BLaER1 treated with 17β-estradiol and CSF1 and Interleukin-3, amounts not matched to agents 10 nM and 100 nM (cell line): ENCODE results near the gene ATF1.
"Not testable (repeated sequence)": the region's sequence is repeated elsewhere in the genome, so short reads cannot be mapped to it uniquely, and the experiment has no call there.

ENCODE experiments used
- H3K27ac ChIP-seq, 11 experiments: shearing (Covaris generic); formaldehyde crosslinking; 2 replicates each; pipeline ENCODE4 v1.8.1; 2022
- H3K27me3 ChIP-seq, 11 experiments: shearing (Covaris generic); formaldehyde crosslinking; 2 replicates each; pipeline ENCODE4 v1.8.1; 2022
- H3K36me3 ChIP-seq, 11 experiments: shearing (Covaris generic); formaldehyde crosslinking; 2 replicates each; pipeline ENCODE4 v1.8.1; 2022
- H3K4me1 ChIP-seq, 10 experiments: shearing (Covaris generic); formaldehyde crosslinking; 2 replicates each; pipeline ENCODE4 v1.8.1; 2022
- H3K4me2 ChIP-seq, 11 experiments: shearing (Covaris generic); formaldehyde crosslinking; 2 replicates each; pipeline ENCODE4 v1.8.1; 2022
- H3K4me3 ChIP-seq, 10 experiments: shearing (Covaris generic); formaldehyde crosslinking; 2 replicates each; pipeline ENCODE4 v1.8.1; 2022
- H3K9ac ChIP-seq, 11 experiments: shearing (Covaris generic); formaldehyde crosslinking; 2 replicates each; pipeline ENCODE4 v1.8.1; 2022
- H3K9me3 ChIP-seq, 11 experiments: shearing (Covaris generic); formaldehyde crosslinking; replicated peaks in 1 of 11; 2 replicates each; pipeline ENCODE4 v1.8.1; 2022
- H4K20me1 ChIP-seq, 11 experiments: shearing (Covaris generic); formaldehyde crosslinking; 2 replicates each; pipeline ENCODE4 v1.8.1; 2022
- Cebpa-rat ChIP-seq, 11 experiments: shearing (Covaris generic); IDR thresholded peaks; 2 replicates each; pipeline ENCODE4 v1.8.1; 2022

Gene ATF1

GRCh38 chr12:50768391-50768790 is 4.5 kb downstream of the ATF1 start:
- no peak overlapping the region for H3K9ac ChIP-seq
- peaks cover 33 to 66% (median 54%) of the 10 kb centered on the region in 11 experiments for H3K36me3 ChIP-seq
- H3K27ac ChIP-seq: no peak overlapping the region
- no peak for TF ChIP-seq Cebpa-rat (IDR thresholded peaks at IDR 0.05)
- peaks cover 8 to 78% (median 38%) of the 10 kb centered on the region in 11 experiments; a peak in 16 of 22 replicates for H4K20me1 ChIP-seq
- H3K4me1 ChIP-seq: peaks cover 10 to 19% (median 14%) of the 10 kb centered on the region in 10 experiments
- no peak overlapping the region for H3K4me3 ChIP-seq
- no peak overlapping the region for H3K4me2 ChIP-seq
- peaks cover 4 to 61% (median 51%) of the 10 kb centered on the region in 11 experiments; a peak in 19 of 22 replicates for H3K9me3 ChIP-seq
- no peaks in the 10 kb centered on the region for H3K27me3 ChIP-seq

- not testable (repeated sequence) for H3K4me2 ChIP-seq, H3K27me3 ChIP-seq, H3K27ac ChIP-seq, H3K4me3 ChIP-seq, H3K9ac ChIP-seq
- peaks cover 8 to 82% (median 39%) of the 10 kb centered on the region in 11 experiments; a peak in 16 of 22 replicates for H4K20me1 ChIP-seq
- peaks cover 4 to 65% (median 51%) of the 10 kb centered on the region in 11 experiments; a peak in 19 of 22 replicates for H3K9me3 ChIP-seq
- peaks cover 10 to 23% (median 16%) of the 10 kb centered on the region in 10 experiments for H3K4me1 ChIP-seq
- H3K36me3 ChIP-seq: peaks cover 33 to 70% (median 57%) of the 10 kb centered on the region in 11 experiments
These were observed 4.9 kb downstream of the ATF1 start for GRCh38 chr12:50768813-50769212.

GRCh38 chr12:50771409-50771808 is 7.5 kb downstream of the ATF1 start:
- peaks cover 4 to 69% (median 51%) of the 10 kb centered on the region in 11 experiments; a peak in 19 of 22 replicates for H3K9me3 ChIP-seq
- TF ChIP-seq Cebpa-rat (IDR thresholded peaks at IDR 0.05): no peak
- no peak overlapping the region for H3K27ac ChIP-seq
- H3K9ac ChIP-seq: no peak overlapping the region
- no peak overlapping the region for H3K4me3 ChIP-seq
- H3K4me2 ChIP-seq: no peak overlapping the region
- H4K20me1 ChIP-seq: peaks cover 1 to 87% (median 44%) of the 10 kb centered on the region in 11 experiments; a peak in 16 of 22 replicates
- peaks cover 33 to 76% (median 58%) of the 10 kb centered on the region in 11 experiments for H3K36me3 ChIP-seq
- peaks cover 0 to 23% (median 5%) of the 10 kb centered on the region in 10 experiments; a peak in 14 of 20 replicates for H3K4me1 ChIP-seq
- H3K27me3 ChIP-seq: no peaks in the 10 kb centered on the region

DNA sequence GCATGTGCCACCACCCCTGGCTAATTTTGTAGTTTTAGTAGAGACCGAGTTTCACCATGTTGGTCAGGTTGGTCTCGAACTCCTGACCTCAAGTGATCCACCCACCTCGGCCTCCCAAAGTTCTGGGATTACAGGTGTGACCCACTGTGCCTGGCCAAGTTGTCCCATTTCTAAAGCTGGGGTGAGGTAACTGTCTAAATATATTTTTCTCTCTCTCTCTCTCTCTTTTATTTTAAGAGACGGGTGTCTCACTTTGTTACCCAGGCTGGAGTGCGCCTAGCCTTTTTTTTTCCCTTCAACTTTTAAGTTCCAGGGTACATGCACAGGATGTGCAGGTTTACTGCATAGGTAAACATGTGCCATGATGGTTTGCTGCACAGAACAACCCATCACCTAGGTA is 8.6 kb downstream of the ATF1 start:
- Histone ChIP-seq H3K27me3 (no peaks in the 10 kb centered on the region), H3K27ac (no peak overlapping the region), H3K9ac (no peak overlapping the region), H3K36me3 (peaks cover 33 to 68% (median 56%) of the 10 kb centered on the region in 11 experiments), H4K20me1 (peaks cover 3 to 87% (median 43%) of the 10 kb centered on the region in 11 experiments; a peak in 17 of 22 replicates), H3K4me1 (peaks cover 0 to 19% (median 0%) of the 10 kb centered on the region in 10 experiments; a peak in 7 of 20 replicates), H3K9me3 (peaks cover 4 to 66% (median 51%) of the 10 kb centered on the region in 11 experiments; a peak in 19 of 22 replicates), H3K4me2 (no peak overlapping the region), H3K4me3 (no peak overlapping the region)
- no peak for TF ChIP-seq Cebpa-rat (IDR thresholded peaks at IDR 0.05)

GRCh38 chr12:50772877-50773276 is 9.0 kb downstream of the ATF1 start:
- Histone ChIP-seq H3K4me1 (peaks cover 0 to 19% (median 0%) of the 10 kb centered on the region in 10 experiments; a peak in 7 of 20 replicates), H3K27me3 (no peaks in the 10 kb centered on the region), H3K4me3 (no peak overlapping the region), H3K4me2 (no peak overlapping the region), H3K27ac (no peak overlapping the region), H4K20me1 (peaks cover 7 to 87% (median 47%) of the 10 kb centered on the region in 11 experiments; a peak in 18 of 22 replicates), H3K9me3 (peaks cover 4 to 61% (median 50%) of the 10 kb centered on the region in 11 experiments; a peak in 19 of 22 replicates), H3K36me3 (peaks cover 33 to 64% (median 57%) of the 10 kb centered on the region in 11 experiments), H3K9ac (no peak overlapping the region)
- no peak for TF ChIP-seq Cebpa-rat (IDR thresholded peaks at IDR 0.05)

DNA sequence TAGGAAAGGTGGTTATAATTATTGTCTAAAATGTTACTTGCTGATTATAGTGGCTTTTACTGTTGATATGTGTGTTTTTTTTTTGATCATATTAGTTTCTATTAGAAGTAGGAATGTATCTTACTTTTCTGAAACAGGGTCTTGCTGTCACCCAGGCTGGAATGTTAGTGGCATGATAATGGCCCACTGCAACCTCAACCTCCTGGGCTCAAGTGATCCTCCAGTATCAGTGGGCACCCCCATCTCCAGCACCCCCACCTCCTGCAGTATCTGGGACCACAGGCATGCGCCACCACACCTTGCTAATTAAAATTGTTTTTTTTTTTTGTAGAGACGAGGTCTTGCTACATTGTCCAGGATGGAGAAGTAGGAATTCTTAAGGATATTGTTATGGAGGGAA is 11.3 kb downstream of the ATF1 start:
- Histone ChIP-seq H3K9me3 (peaks cover 4 to 39% (median 29%) of the 10 kb centered on the region in 11 experiments; a peak in 19 of 22 replicates), H3K4me3 (no peak overlapping the region), H3K27ac (no peak overlapping the region), H3K4me2 (no peak overlapping the region), H3K36me3 (peaks cover 31 to 50% (median 41%) of the 10 kb centered on the region in 11 experiments), H3K9ac (no peak overlapping the region), H3K27me3 (no peaks in the 10 kb centered on the region), H3K4me1 (peaks cover 0 to 19% (median 0%) of the 10 kb centered on the region in 10 experiments; a peak in 7 of 20 replicates), H4K20me1 (peaks cover 14 to 96% (median 48%) of the 10 kb centered on the region in 11 experiments; a peak in 18 of 22 replicates)
- TF ChIP-seq Cebpa-rat (IDR thresholded peaks at IDR 0.05): no peak

GRCh38 chr12:50776749-50777728 is 13.1 kb downstream of the ATF1 start:
- H3K4me2 ChIP-seq: no peak overlapping the region
- peaks cover 0 to 19% (median 0%) of the 10 kb centered on the region in 10 experiments; a peak in 7 of 20 replicates for H3K4me1 ChIP-seq
- no peak overlapping the region for H3K9ac ChIP-seq
- TF ChIP-seq Cebpa-rat (IDR thresholded peaks at IDR 0.05): no peak
- H3K27ac ChIP-seq: no peak overlapping the region
- H3K36me3 ChIP-seq: peaks cover 31 to 50% (median 39%) of the 10 kb centered on the region in 11 experiments
- H3K4me3 ChIP-seq: no peak overlapping the region
- peaks cover 14 to 86% (median 48%) of the 10 kb centered on the region in 11 experiments; a peak in 18 of 22 replicates for H4K20me1 ChIP-seq
- no peaks in the 10 kb centered on the region for H3K27me3 ChIP-seq
- peaks cover 0 to 21% (median 11%) of the 10 kb centered on the region in 11 experiments; a peak in 14 of 22 replicates for H3K9me3 ChIP-seq

- Histone ChIP-seq H3K36me3 (peaks cover 31 to 50% (median 44%) of the 10 kb centered on the region in 11 experiments), H3K4me3 (no peak overlapping the region), H3K27me3 (no peaks in the 10 kb centered on the region), H3K4me1 (peaks cover 0 to 13% (median 0%) of the 10 kb centered on the region in 10 experiments; a peak in 7 of 20 replicates), H3K27ac (no peak overlapping the region), H3K9me3 (0 out of 22 replicates have a peak, but pooled peaks cover 0 to 4% (median 0%) of the 10 kb centered on the region in 11 experiments), H3K9ac (no peak overlapping the region), H3K4me2 (no peak overlapping the region), H4K20me1 (peaks cover 14 to 69% (median 39%) of the 10 kb centered on the region in 11 experiments; a peak in 18 of 22 replicates)
- TF ChIP-seq Cebpa-rat (IDR thresholded peaks at IDR 0.05): no peak
These were observed 15.0 kb downstream of the ATF1 start for GRCh38 chr12:50778663-50779590.
